GM12878 (cell line): ENCODE data around the gene ANHX. TPM values are rescaled to one million over a fixed set of nuclear protein-coding genes. Genes with fewer than 3 reads are reported as not detected.

ENCODE experiments used
- ATAC-seq: fragments of 200-7000 bp; cut with Tn5 transposase; 3 replicates; pipeline ENCODE4 v1.9.1; 2020; ENCODE audit warnings: mild to moderate bottlenecking, moderate library complexity
- Bru-seq: library from RNA; stranded (reverse); fragments of 400-500 nt; gene quantifications from one replicate; lab custom pipeline; 2021; lab: Mats Ljungman, UMichigan
- BruChase-seq, 2 experiments: library from RNA; stranded (reverse); fragments of 400-500 nt; gene quantifications; one replicate each; lab custom pipeline; 2021; lab: Mats Ljungman, UMichigan
- BruUV-seq: library from RNA; stranded (reverse); fragments of 400-500 nt; replicated peaks from 2 replicates; lab custom pipeline; 2021; lab: Mats Ljungman, UMichigan
- CTCF ChIA-PET: fragments of 300-600 bp; sonication (Branson Sonifier 250); formaldehyde crosslinking; extraction: SDS; loops from one replicate; lab custom pipeline; 2021; ENCODE audit warnings: inconsistent platforms; lab: Yijun Ruan, JAX
- POLR2A ChIA-PET: fragments of 350-600 bp; formaldehyde crosslinking; extraction: SDS; loops from one replicate; lab custom pipeline; 2021; ENCODE audit warnings: inconsistent platforms; lab: Charles Lee
- RAD21 ChIA-PET: fragments of 300-600 bp; sonication (Branson Sonifier 250); formaldehyde crosslinking; loops from one replicate; lab custom pipeline; 2023; ENCODE audit warnings: antibody characterized with exemption; ENCODE audit not compliant: unreplicated experiment; lab: Charles Lee
- SMC1A ChIA-PET: fragments of 300-600 bp; sonication (Branson Sonifier 250); formaldehyde crosslinking; loops from one replicate; lab custom pipeline; 2023; ENCODE audit not compliant: unreplicated experiment, uncharacterized antibody; lab: Charles Lee
- DNase-seq: peaks from one replicate; pipeline ENCODE4 v3.0.0-alpha.2; 2011; ENCODE audit warnings: low read depth, low spot score
- FAIRE-seq: peaks from 3 replicates; lab custom pipeline; 2011; peaks lifted over from hg19 to GRCh38; lab: Jason Lieb, UNC
- H2AFZ ChIP-seq: 2 replicates; pipeline ENCODE4 v1.6.0; 2011; ENCODE audit warnings: low read depth, low read length, control low read depth; ENCODE audit not compliant: control insufficient read depth
- H3K27ac ChIP-seq: 2 replicates; pipeline ENCODE4 v1.5.1; 2011; ENCODE audit warnings: control low read depth; ENCODE audit not compliant: control insufficient read depth, insufficient read depth
- H3K27me3 ChIP-seq, 2 experiments: replicated peaks in 1 of 2; 2 replicates each; pipeline versions ENCODE4 v1.6.0 to v1.6.1; 2011; ENCODE audit warnings: low read length in 1 of 2; ENCODE audit not compliant: control insufficient read depth in 2 of 2, insufficient read depth in 2 of 2
- H3K36me3 ChIP-seq, 2 experiments: 2 replicates each; pipeline ENCODE4 v1.5.1; 2011; ENCODE audit warnings: low read length in 1 of 2; ENCODE audit not compliant: control insufficient read depth in 2 of 2, insufficient read depth in 2 of 2
- H3K4me1 ChIP-seq: 2 replicates; pipeline ENCODE4 v1.6.1; 2011; ENCODE audit warnings: mild to moderate bottlenecking, low read length, moderate library complexity, mixed read lengths; ENCODE audit not compliant: control insufficient read depth, insufficient read depth
- H3K4me2 ChIP-seq: 2 replicates; pipeline ENCODE4 v1.6.0; 2011; ENCODE audit warnings: control low read depth; ENCODE audit not compliant: control insufficient read depth, insufficient read depth
- H3K4me3 ChIP-seq: fragments of 200-600 bp; sonication (generic); 2 replicates; pipeline ENCODE4 v1.5.1; 2016
- H3K79me2 ChIP-seq: 2 replicates; pipeline ENCODE4 v1.6.0; 2011; ENCODE audit warnings: low read length; ENCODE audit not compliant: control insufficient read depth, insufficient read depth
- H3K9ac ChIP-seq: 2 replicates; pipeline ENCODE4 v1.8.0; 2011; ENCODE audit warnings: low read length, control low read depth, mixed read lengths; ENCODE audit not compliant: control insufficient read depth, insufficient read depth
- H3K9me3 ChIP-seq: replicated peaks from 3 replicates; pipeline ENCODE4 v1.5.1; 2011; ENCODE audit warnings: mild to moderate bottlenecking, low read length; ENCODE audit not compliant: control insufficient read depth, insufficient read depth
- H4K20me1 ChIP-seq: 2 replicates; pipeline ENCODE4 v1.6.0; 2011; ENCODE audit not compliant: control insufficient read depth, insufficient read depth
- BRCA1 ChIP-seq: IDR thresholded peaks from 2 replicates; pipeline ENCODE4 v1.6.1; 2011; ENCODE audit warnings: low read depth, low read length, improper control_type of control experiment
- CBX5 ChIP-seq: sonication (generic); IDR thresholded peaks from 2 replicates; pipeline ENCODE4 v1.6.1; 2016; ENCODE audit warnings: low read depth, moderate library complexity, mild to moderate bottlenecking, inconsistent platforms
- JUND ChIP-seq: IDR thresholded peaks from 2 replicates; pipeline ENCODE4 v1.6.1; 2012; ENCODE audit warnings: low read depth, mild to moderate bottlenecking, low read length, improper control_type of control experiment, moderate library complexity
- MYC ChIP-seq: IDR thresholded peaks from 2 replicates; pipeline ENCODE4 v1.6.1; 2011; ENCODE audit warnings: mild to moderate bottlenecking, low read length, moderate library complexity, inconsistent platforms; ENCODE audit not compliant: insufficient read depth, insufficient replicate concordance, insufficient read length, severe bottlenecking
- NR2C1 ChIP-seq: fragments of 450-650 bp; IDR thresholded peaks from 2 replicates; pipeline ENCODE4 v1.6.1; 2017; ENCODE audit warnings: antibody characterized with exemption, mild to moderate bottlenecking, moderate library complexity
- POLR2AphosphoS2 ChIP-seq: IDR thresholded peaks from 2 replicates; pipeline ENCODE4 v1.6.1; 2011; ENCODE audit warnings: low read depth, mild to moderate bottlenecking, low read length, improper control_type of control experiment, moderate library complexity
- SIN3A ChIP-seq: IDR thresholded peaks from 2 replicates; pipeline ENCODE4 v1.6.1; 2012; ENCODE audit warnings: low read depth, low read length, improper control_type of control experiment
- SP1 ChIP-seq: IDR thresholded peaks from one replicate; pipeline ENCODE4 v1.6.1; 2011; ENCODE audit warnings: low read depth, low read length
- ZNF207 ChIP-seq: fragments of 450-650 bp; IDR thresholded peaks from 2 replicates; pipeline ENCODE4 v1.6.1; 2014; ENCODE audit warnings: antibody characterized with exemption, mild to moderate bottlenecking, borderline replicate concordance
- WGBS: methylation state at CpG from one replicate; pipeline ENCODE4 v1.1.6; 2016; ENCODE audit warnings: low lambda C conversion rate; ENCODE audit not compliant: insufficient replicate concordance, insufficient coverage; ENCODE audit errors: missing lambda C conversion rate; 5-methylcytosine and 5-hydroxymethylcytosine counted together
- in situ Hi-C: fragments of 300-500 bp; cut with MboI; formaldehyde crosslinking; loops from 9 replicates; pipeline ENCODE4 v1.14.3; 2018; ENCODE audit warnings: mixed read lengths
- intact Hi-C: fragments of 100-400 bp; cut with micrococcal nuclease; formaldehyde crosslinking; loops from one replicate; pipeline ENCODE4 v1.14.2; 2022; ENCODE audit not compliant: unreplicated experiment
- long read RNA-seq, 2 experiments: library from polyadenylated mRNA; unstranded; transcript quantifications; one replicate each; pipeline ENCODE4 v2.0.0, GENCODE V29; 2019 to 2020
- polyA minus RNA-seq, 3 experiments: library from RNA; depleted of rRNA, polyadenylated mRNA; stranded (reverse); fragments of >200 nt; gene quantifications; 2 replicates each; pipeline ENCODE4 v1.2.3, GENCODE V29; 2011
- polyA plus RNA-seq, 11 experiments: library from polyadenylated mRNA; depleted of rRNA in 4 of 11; unstranded in 6 of 11; stranded (reverse) in 5 of 11; fragments of >200 nt; fragmentation: Nextera tagmentation in 4 of 11; fragmentation: Illumina TruSeq in 1 of 11; extraction: Ambion mirVana in 4 of 11; extraction: Trizol in 1 of 11; gene quantifications; 1 replicate in 1 of 11; 2 replicates in 10 of 11; pipeline versions ENCODE4 v1.2.1 to v1.2.3, GENCODE V29; 2011 to 2016; ENCODE audit warnings: inconsistent platforms in 2 of 11, missing spikeins in 2 of 11, low read depth in 1 of 11
- total RNA-seq, 4 experiments: library from RNA; depleted of rRNA in 3 of 4; stranded (reverse); fragments of >200 nt in 3 of 4; fragmentation: Illumina TruSeq in 1 of 4; extraction: Trizol in 1 of 4; gene quantifications; 2 replicates each; pipeline versions ENCODE4 v1.2.1 to v1.2.3, GENCODE V29; 2013 to 2021
- TF ChIP-seq, protein P1 (sequence below): fragments of 450-650 bp; IDR thresholded peaks from 2 replicates; pipeline ENCODE4 v1.6.1; 2017; ENCODE audit warnings: borderline replicate concordance
- TF ChIP-seq, protein P2 (sequence below): fragments of 450-650 bp; IDR thresholded peaks from 2 replicates; pipeline ENCODE4 v1.6.1; 2017; ENCODE audit warnings: mild to moderate bottlenecking, moderate library complexity
- TF ChIP-seq, protein P3 (sequence below): fragments of 450-650 bp; formaldehyde crosslinking; IDR thresholded peaks from 2 replicates; pipeline ENCODE4 v1.4.0; 2022; ENCODE audit warnings: mild to moderate bottlenecking, moderate library complexity

Gene ANHX
- total RNA-seq (2013; cell fraction: nucleolus; rRNA removed), result not detected in 2 replicates
- total RNA-seq (2014; rRNA removed) (not detected in 2 replicates), total RNA-seq (2014; rRNA removed; fragmentation: Illumina TruSeq; extraction: Trizol) (not detected in 2 replicates), total RNA-seq (2021) (not detected in 2 replicates), polyA plus RNA-seq (2011; rRNA removed) (not detected in 2 replicates), polyA plus RNA-seq (2014; fragmentation: Illumina TruSeq; extraction: Trizol) (not detected in 2 replicates), polyA plus RNA-seq (2014; fragmentation: Nextera tagmentation; extraction: Ambion mirVana) (not detected), polyA plus RNA-seq (2014; rRNA removed) (not detected in 2 replicates), polyA plus RNA-seq (2016; fragmentation: Nextera tagmentation; extraction: Ambion mirVana) (not detected), polyA minus RNA-seq (2011; rRNA and poly(A)+ RNA removed) (not detected in 2 replicates), Bru-seq, nascent RNA (not detected), BruChase-seq, experiment 1, labeled RNA remaining after a 6-hour chase (not detected), BruChase-seq, experiment 2, labeled RNA remaining after a 2-hour chase (not detected)
- polyA plus RNA-seq (2011; ENCODE audit: low read depth), result not detected
- polyA plus RNA-seq (2011; cell fraction: cytosol; rRNA removed), result not detected in 2 replicates
- not detected in 2 replicates for polyA plus RNA-seq (2011; cell fraction: nucleus; rRNA removed)
- not detected in 2 replicates for polyA plus RNA-seq (2012)
- polyA minus RNA-seq (2011; cell fraction: cytosol; rRNA and poly(A)+ RNA removed), result not detected in 2 replicates
- polyA minus RNA-seq (2011; cell fraction: nucleus; rRNA and poly(A)+ RNA removed), result not detected in 2 replicates
- long read RNA-seq, experiment 1, result 0 reads
- long read RNA-seq, experiment 2, result 0 reads

DNA sequence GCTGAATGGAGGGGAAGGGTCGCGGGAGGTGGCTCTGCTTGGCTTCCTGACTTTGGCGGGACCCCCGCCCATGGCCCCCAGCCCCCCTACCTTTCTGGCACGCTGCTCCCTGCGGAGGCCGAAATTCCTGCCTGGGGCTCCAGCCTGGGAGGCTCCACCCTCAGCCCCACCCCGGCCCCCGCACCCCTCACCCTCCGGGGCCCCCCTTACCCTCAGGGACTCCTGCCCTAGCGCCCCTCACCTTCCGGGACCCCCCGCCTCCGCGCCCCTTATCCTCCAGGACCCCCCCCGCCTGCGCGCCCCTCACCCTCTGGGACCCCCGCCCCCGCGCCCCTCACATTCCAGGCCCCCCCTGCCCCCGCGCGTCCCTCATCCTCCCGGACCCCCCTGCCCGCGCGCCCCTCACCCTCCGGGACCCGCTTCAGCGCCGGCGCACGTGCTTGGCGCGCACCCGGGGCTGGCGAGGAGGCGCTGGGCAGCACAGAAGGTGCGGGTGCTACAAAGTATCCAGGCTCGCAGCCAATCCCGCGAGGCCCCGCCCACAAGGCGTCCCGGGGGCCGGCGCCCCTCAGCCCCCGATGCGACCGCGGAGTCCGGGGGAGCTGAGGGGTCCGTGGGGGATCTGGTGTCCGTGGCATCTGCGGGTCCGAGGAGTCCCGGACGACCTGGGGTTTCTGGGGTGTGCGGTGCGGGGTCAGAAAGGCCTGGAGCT lies at the start of gene ANHX:
Gene ANHX (minus strand): TSS at position 477 of the 712 bp plus-strand sequence. CDS start 1,521 bp downstream, outside the sequence.
- Histone ChIP-seq H3K27me3 (no peaks in the 10 kb centered on the region), H3K4me1 (no peaks in the 10 kb centered on the region), H2AFZ (no peak within 1 kb of the TSS), H3K79me2 (no peaks in the 10 kb centered on the region), H4K20me1 (no peaks in the 10 kb centered on the region), H3K9ac (no peak within 1 kb of the TSS), H3K4me2 (no peak within 1 kb of the TSS), H3K4me3 (no peak within 1 kb of the TSS), H3K27ac (no peak within 1 kb of the TSS), H3K36me3 (no peaks in the 10 kb centered on the region), H3K9me3 (no peaks in the 10 kb centered on the region; the same call in 2 of the 3 replicates)
- ChIA-PET POLR2A (no interaction called here), CTCF (no interaction called here), SMC1A (no interaction called here), RAD21 (no interaction called here)
- BruUV-seq, result no TSS peak
- FAIRE-seq (no peak), DNase-seq (no peak), ATAC-seq (no peak)
- in situ Hi-C loops, result no loop called here
- intact Hi-C loops, result no loop called here
- WGBS, result 86% methylated on average over 13 of the region's 61 CpGs
- TF ChIP-seq BRCA1 (no peak), POLR2AphosphoS2 (no peak), JUND (no peak), SIN3A (no peak), SP1 (no peak), CBX5 (no peak), NR2C1 (no peak), ZNF207 (no peak), MYC (no peak)
- TF ChIP-seq, protein P1, sequence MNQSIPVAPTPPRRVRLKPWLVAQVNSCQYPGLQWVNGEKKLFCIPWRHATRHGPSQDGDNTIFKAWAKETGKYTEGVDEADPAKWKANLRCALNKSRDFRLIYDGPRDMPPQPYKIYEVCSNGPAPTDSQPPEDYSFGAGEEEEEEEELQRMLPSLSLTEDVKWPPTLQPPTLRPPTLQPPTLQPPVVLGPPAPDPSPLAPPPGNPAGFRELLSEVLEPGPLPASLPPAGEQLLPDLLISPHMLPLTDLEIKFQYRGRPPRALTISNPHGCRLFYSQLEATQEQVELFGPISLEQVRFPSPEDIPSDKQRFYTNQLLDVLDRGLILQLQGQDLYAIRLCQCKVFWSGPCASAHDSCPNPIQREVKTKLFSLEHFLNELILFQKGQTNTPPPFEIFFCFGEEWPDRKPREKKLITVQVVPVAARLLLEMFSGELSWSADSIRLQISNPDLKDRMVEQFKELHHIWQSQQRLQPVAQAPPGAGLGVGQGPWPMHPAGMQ, result no peak
- TF ChIP-seq, protein P2, sequence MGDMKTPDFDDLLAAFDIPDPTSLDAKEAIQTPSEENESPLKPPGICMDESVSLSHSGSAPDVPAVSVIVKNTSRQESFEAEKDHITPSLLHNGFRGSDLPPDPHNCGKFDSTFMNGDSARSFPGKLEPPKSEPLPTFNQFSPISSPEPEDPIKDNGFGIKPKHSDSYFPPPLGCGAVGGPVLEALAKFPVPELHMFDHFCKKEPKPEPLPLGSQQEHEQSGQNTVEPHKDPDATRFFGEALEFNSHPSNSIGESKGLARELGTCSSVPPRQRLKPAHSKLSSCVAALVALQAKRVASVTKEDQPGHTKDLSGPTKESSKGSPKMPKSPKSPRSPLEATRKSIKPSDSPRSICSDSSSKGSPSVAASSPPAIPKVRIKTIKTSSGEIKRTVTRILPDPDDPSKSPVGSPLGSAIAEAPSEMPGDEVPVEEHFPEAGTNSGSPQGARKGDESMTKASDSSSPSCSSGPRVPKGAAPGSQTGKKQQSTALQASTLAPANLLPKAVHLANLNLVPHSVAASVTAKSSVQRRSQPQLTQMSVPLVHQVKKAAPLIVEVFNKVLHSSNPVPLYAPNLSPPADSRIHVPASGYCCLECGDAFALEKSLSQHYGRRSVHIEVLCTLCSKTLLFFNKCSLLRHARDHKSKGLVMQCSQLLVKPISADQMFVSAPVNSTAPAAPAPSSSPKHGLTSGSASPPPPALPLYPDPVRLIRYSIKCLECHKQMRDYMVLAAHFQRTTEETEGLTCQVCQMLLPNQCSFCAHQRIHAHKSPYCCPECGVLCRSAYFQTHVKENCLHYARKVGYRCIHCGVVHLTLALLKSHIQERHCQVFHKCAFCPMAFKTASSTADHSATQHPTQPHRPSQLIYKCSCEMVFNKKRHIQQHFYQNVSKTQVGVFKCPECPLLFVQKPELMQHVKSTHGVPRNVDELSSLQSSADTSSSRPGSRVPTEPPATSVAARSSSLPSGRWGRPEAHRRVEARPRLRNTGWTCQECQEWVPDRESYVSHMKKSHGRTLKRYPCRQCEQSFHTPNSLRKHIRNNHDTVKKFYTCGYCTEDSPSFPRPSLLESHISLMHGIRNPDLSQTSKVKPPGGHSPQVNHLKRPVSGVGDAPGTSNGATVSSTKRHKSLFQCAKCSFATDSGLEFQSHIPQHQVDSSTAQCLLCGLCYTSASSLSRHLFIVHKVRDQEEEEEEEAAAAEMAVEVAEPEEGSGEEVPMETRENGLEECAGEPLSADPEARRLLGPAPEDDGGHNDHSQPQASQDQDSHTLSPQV, result no peak
- TF ChIP-seq, protein P3, sequence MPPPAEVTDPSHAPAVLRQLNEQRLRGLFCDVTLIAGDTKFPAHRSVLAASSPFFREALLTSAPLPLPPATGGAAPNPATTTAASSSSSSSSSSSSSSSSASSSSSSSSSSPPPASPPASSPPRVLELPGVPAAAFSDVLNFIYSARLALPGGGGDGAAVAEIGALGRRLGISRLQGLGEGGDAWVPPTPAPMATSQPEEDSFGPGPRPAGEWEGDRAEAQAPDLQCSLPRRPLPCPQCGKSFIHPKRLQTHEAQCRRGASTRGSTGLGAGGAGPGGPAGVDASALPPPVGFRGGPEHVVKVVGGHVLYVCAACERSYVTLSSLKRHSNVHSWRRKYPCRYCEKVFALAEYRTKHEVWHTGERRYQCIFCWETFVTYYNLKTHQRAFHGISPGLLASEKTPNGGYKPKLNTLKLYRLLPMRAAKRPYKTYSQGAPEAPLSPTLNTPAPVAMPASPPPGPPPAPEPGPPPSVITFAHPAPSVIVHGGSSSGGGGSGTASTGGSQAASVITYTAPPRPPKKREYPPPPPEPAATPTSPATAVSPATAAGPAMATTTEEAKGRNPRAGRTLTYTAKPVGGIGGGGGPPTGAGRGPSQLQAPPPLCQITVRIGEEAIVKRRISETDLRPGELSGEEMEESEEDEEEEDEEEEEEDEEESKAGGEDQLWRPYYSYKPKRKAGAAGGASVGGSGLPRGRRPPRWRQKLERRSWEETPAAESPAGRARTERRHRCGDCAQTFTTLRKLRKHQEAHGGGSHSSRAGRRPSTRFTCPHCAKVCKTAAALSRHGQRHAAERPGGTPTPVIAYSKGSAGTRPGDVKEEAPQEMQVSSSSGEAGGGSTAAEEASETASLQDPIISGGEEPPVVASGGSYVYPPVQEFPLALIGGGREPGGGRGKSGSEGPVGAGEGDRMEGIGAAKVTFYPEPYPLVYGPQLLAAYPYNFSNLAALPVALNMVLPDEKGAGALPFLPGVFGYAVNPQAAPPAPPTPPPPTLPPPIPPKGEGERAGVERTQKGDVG, result no peak
